Loucy (cell line): ENCODE data around the gene BOLA2B.
A peak's percentile ranks its signal among the peaks of the same experiment; 100 is the strongest.
"Not testable (repeated sequence)": the region's sequence is repeated elsewhere in the genome, so short reads cannot be mapped to it uniquely, and the experiment has no call there.

Source experiments
- H2AFZ ChIP-seq: fragments of 200-600 bp; sonication (generic); 2 replicates; pipeline ENCODE4 v1.6.0; 2016; ENCODE audit warnings: antibody characterized with exemption, mild to moderate bottlenecking, low read length, moderate library complexity
- H3F3A ChIP-seq: fragments of 200-600 bp; 2 replicates; pipeline ENCODE4 v1.6.0; 2016; ENCODE audit warnings: antibody characterized with exemption, low read depth, mild to moderate bottlenecking
- H3K27me3 ChIP-seq: fragments of 200-600 bp; sonication (generic); 2 replicates; pipeline ENCODE4 v1.6.1; 2014; ENCODE audit warnings: low read length, mild to moderate bottlenecking; ENCODE audit not compliant: insufficient read depth, poor library complexity, severe bottlenecking
- H3K36me3 ChIP-seq: fragments of 200-600 bp; sonication (generic); 2 replicates; pipeline ENCODE4 v1.6.1; 2016; ENCODE audit warnings: low read length; ENCODE audit not compliant: insufficient read depth
- H3K4me1 ChIP-seq: fragments of 200-600 bp; sonication (generic); 2 replicates; pipeline ENCODE4 v1.5.1; 2014; ENCODE audit warnings: low read length, mild to moderate bottlenecking; ENCODE audit not compliant: insufficient read depth, poor library complexity, severe bottlenecking
- H3K4me2 ChIP-seq: fragments of 200-600 bp; sonication (generic); 2 replicates; pipeline ENCODE4 v1.6.0; 2014; ENCODE audit warnings: antibody characterized with exemption, low read length, low read depth, mild to moderate bottlenecking; ENCODE audit not compliant: poor library complexity, severe bottlenecking
- H3K4me3 ChIP-seq: fragments of 200-600 bp; sonication (generic); 2 replicates; pipeline ENCODE4 v1.5.1; 2014; ENCODE audit warnings: low read length, mild to moderate bottlenecking, mixed read lengths; ENCODE audit not compliant: poor library complexity, severe bottlenecking
- H3K79me2 ChIP-seq: fragments of 200-600 bp; sonication (generic); 2 replicates; pipeline ENCODE4 v1.6.1; 2014; ENCODE audit warnings: low read length; ENCODE audit not compliant: insufficient read depth
- H3K9ac ChIP-seq: fragments of 200-600 bp; sonication (generic); 2 replicates; pipeline ENCODE4 v1.6.0; 2014; ENCODE audit warnings: mild to moderate bottlenecking, low read depth, low read length, moderate library complexity; ENCODE audit not compliant: poor library complexity, severe bottlenecking
- H3K9me2 ChIP-seq: fragments of 200-600 bp; sonication (generic); replicated peaks from 2 replicates; pipeline ENCODE4 v1.6.1; 2016; ENCODE audit warnings: low read depth, low read length, mixed read lengths
- H3K9me3 ChIP-seq: fragments of 200-600 bp; sonication (generic); 2 replicates; pipeline ENCODE4 v1.6.1; 2014; ENCODE audit warnings: mild to moderate bottlenecking, antibody characterized with exemption, low read length, low read depth; ENCODE audit not compliant: insufficient read depth
- H4K20me1 ChIP-seq: fragments of 200-600 bp; sonication (generic); 2 replicates; pipeline ENCODE4 v1.6.0; 2014; ENCODE audit warnings: antibody characterized with exemption, low read length, mild to moderate bottlenecking; ENCODE audit not compliant: insufficient read depth, poor library complexity, severe bottlenecking
- CTCF ChIP-seq: fragments of 200-600 bp; sonication (generic); conservative IDR thresholded peaks from 2 replicates; pipeline ENCODE4 v1.5.1; 2014; ENCODE audit warnings: mild to moderate bottlenecking, antibody characterized with exemption, low read length
- EZH2phosphoT487 ChIP-seq: fragments of 200-600 bp; IDR thresholded peaks from 2 replicates; pipeline ENCODE4 v1.6.1; 2018; ENCODE audit warnings: antibody characterized with exemption, mild to moderate bottlenecking, moderate library complexity, borderline replicate concordance

BOLA2B gene

DNA sequence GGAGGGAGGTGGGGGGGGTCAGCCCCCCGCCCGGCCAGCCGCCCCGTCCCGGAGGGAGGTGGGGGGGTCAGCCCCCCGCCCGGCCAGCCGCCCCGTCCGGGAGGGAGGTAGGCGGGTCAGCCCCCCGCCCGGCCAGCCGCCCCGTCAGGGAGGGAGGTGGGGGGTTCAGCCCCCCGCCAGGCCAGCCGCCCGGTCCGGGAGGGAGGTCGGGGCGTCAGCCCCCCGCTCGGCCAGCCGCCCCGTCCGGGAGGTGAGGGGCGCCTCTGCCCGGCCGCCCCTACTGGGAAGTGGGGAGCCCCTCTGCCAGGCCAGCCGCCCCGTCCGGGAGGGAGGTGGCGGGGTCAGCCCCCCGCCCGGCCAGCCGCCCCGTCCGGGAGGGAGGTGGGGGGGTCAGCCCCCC lies 24.1 kb downstream of the BOLA2B start:
- not testable (repeated sequence) for H3K27me3 ChIP-seq, H3K9me2 ChIP-seq, H3K9ac ChIP-seq, H3K9me3 ChIP-seq, H3F3A ChIP-seq, H3K4me1 ChIP-seq, H3K4me3 ChIP-seq, H3K4me2 ChIP-seq, H2AFZ ChIP-seq, H3K79me2 ChIP-seq, H3K36me3 ChIP-seq, H4K20me1 ChIP-seq

GRCh38 chr16:30168746-30169145 lies 24.7 kb downstream of the BOLA2B start:
- not testable (repeated sequence) for H4K20me1 ChIP-seq, H3K4me1 ChIP-seq, H3K4me2 ChIP-seq, H3K4me3 ChIP-seq, H3K9me2 ChIP-seq, H3K79me2 ChIP-seq, H2AFZ ChIP-seq, H3F3A ChIP-seq, H3K9ac ChIP-seq, H3K27me3 ChIP-seq, H3K36me3 ChIP-seq, H3K9me3 ChIP-seq

DNA sequence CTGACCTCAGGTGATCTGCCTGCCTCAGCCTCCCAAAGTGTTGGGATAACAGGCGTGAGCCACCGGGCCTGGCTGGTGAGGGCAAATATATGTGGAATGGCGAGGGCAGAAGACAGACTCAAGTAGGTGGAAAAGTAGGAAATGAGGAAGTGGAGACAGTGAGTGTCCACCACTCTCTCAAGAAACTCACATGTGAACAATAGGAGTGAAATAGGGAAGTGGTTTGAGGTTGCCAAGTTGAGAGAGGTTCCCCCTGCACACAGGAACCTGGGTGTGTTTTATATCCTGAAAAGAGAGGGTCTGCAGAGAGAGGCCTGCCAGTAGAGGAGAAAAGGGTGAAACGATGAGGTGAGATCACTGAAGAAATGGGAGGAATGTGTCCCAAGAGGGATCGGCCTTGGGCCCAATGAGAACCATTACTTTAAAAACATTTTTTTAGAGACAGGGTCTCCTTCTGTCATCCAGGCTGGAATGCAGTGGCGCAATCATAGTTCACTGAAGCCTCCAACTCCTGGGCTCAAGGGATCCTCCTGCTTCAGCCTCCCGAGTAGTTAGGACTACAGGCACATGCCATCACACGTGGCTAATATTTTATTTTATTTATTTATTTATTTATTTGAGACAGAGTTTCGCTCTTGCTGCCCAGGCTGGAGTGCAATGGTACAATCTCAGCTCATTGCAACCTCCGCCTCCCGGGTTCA lies 27.1 kb downstream of the BOLA2B start:
- H3K9me3 ChIP-seq = no peaks in the 10 kb centered on the region
- H3K4me1 ChIP-seq = peaks cover 5% of the 10 kb centered on the region
- no peak overlapping the region for H3K9ac ChIP-seq
- no peaks in the 10 kb centered on the region for H3K79me2 ChIP-seq
- TF ChIP-seq EZH2phosphoT487 (no peak), CTCF (no peak)
- H4K20me1 ChIP-seq = no peaks in the 10 kb centered on the region
- H2AFZ ChIP-seq = 0 out of 2 replicates have a peak overlapping the region, but pooled peaks have one; percentile 7
- no peak overlapping the region for H3K4me3 ChIP-seq
- no peak overlapping the region for H3K4me2 ChIP-seq
- H3K9me2 ChIP-seq = no peaks in the 10 kb centered on the region
- H3K36me3 ChIP-seq = no peaks in the 10 kb centered on the region
- H3F3A ChIP-seq = no peaks in the 10 kb centered on the region
- H3K27me3 ChIP-seq = no peaks in the 10 kb centered on the region

DNA sequence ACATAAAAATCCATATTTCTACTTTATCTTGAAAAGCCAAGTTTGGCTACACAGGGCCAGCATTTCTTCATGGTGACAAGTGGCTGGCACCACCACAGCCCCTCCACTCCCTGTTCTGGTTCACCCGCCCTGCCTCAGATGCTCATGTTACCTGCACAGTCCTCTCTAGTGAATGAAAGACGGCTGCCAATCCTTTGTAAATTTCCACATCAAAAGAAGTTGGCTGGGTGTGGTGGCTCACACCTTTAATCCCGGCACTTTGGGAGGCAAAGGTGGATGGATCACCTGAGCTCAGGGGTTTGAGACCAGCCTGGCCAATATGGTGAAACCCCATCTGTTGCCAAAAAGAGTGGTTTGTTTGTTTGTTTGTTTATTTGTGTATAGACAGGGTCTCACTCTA lies 29.9 kb downstream of the BOLA2B start:
- Histone ChIP-seq H3K4me3 (no peak overlapping the region), H3K36me3 (no peaks in the 10 kb centered on the region), H3K4me1 (peaks cover 5% of the 10 kb centered on the region), H3K9me3 (no peaks in the 10 kb centered on the region), H3K9ac (no peak overlapping the region), H3F3A (no peaks in the 10 kb centered on the region), H3K4me2 (no peak overlapping the region), H2AFZ (no peak overlapping the region), H3K79me2 (no peaks in the 10 kb centered on the region), H3K27me3 (no peaks in the 10 kb centered on the region), H4K20me1 (no peaks in the 10 kb centered on the region), H3K9me2 (no peaks in the 10 kb centered on the region)
- TF ChIP-seq CTCF = no peak
- no peak for TF ChIP-seq EZH2phosphoT487
